Gastroesophageal sphincter (tissue), 4 donors: ENCODE data around the gene CYP21A2. TPM values are rescaled to one million over a fixed set of nuclear protein-coding genes. Genes with fewer than 3 reads are reported as not detected.
A peak's percentile ranks its signal among the peaks of the same experiment; 100 is the strongest.
"Not testable (repeated sequence)": the region's sequence is repeated elsewhere in the genome, so short reads cannot be mapped to it uniquely, and the experiment has no call there.

Source experiments
- ATAC-seq: fragments of 150-250 bp; one replicate; pipeline ENCODE4 v1.9.1; 2016; ENCODE audit warnings: mild to moderate bottlenecking, moderate library complexity
- H3K27ac ChIP-seq, 4 donors: fragments of 200-600 bp; sonication (generic) in 3 of 4; 1 replicate in 3 of 4; 2 replicates in 1 of 4; pipeline ENCODE4 v1.5.1; 2016 to 2019
- H3K27me3 ChIP-seq: fragments of 200-600 bp; sonication (generic); one replicate; pipeline ENCODE4 v1.5.1; 2019
- H3K36me3 ChIP-seq, 2 donors: fragments of 200-600 bp; sonication (generic); one replicate each; pipeline ENCODE4 v1.5.1; 2019; ENCODE audit warnings: control low read depth in 1 of 2
- H3K4me1 ChIP-seq, 3 donors: fragments of 200-600 bp; sonication (generic); 1 replicate in 2 of 3; 2 replicates in 1 of 3; pipeline ENCODE4 v1.5.1; 2016 to 2019; ENCODE audit warnings: control low read depth in 2 of 3
- H3K4me3 ChIP-seq, 2 donors: fragments of 200-600 bp; sonication (generic); one replicate each; pipeline ENCODE4 v1.5.1; 2019; ENCODE audit warnings: mild to moderate bottlenecking in 1 of 2, moderate library complexity in 1 of 2
- H3K9me3 ChIP-seq, 3 donors: fragments of 200-600 bp; sonication (generic); one replicate each; pipeline ENCODE4 v1.5.1; 2017 to 2019; ENCODE audit warnings: control low read depth in 2 of 3
- EP300 ChIP-seq: sonication (generic); formaldehyde crosslinking; IDR thresholded peaks from one replicate; pipeline ENCODE4 v1.6.1; 2017; ENCODE audit warnings: antibody characterized with exemption, mild to moderate bottlenecking
- POLR2A ChIP-seq, 2 donors: fragments of 450-650 bp; IDR thresholded peaks; one replicate each; pipeline ENCODE4 v1.6.1; 2017; ENCODE audit warnings: antibody characterized with exemption in 2 of 2, mild to moderate bottlenecking in 2 of 2, moderate library complexity in 1 of 2
- POLR2AphosphoS5 ChIP-seq: sonication (generic); formaldehyde crosslinking; IDR thresholded peaks from one replicate; pipeline ENCODE4 v1.6.1; 2017; ENCODE audit warnings: antibody characterized with exemption
- WGBS, 2 donors: methylation state at CpG; one replicate each; pipeline ENCODE4 v1.1.5; 2018; ENCODE audit warnings: low coverage in 1 of 2; 5-methylcytosine and 5-hydroxymethylcytosine counted together
- total RNA-seq, 4 donors: library from RNA; depleted of rRNA; stranded (reverse); fragments of >200 nt; gene quantifications; one replicate each; pipeline ENCODE4 v1.1.0, GENCODE V29; 2016
- TF ChIP-seq, protein P1 (sequence below), 4 experiments: fragments of 200-600 bp in 2 of 4; fragments of 450-650 bp in 2 of 4; sonication (generic) in 1 of 4; IDR thresholded peaks; one replicate each; pipeline ENCODE4 v1.5.1; 2017 to 2019; ENCODE audit warnings: antibody characterized with exemption in 4 of 4, mild to moderate bottlenecking in 2 of 4, moderate library complexity in 2 of 4

CYP21A2 gene
- total RNA-seq, 4 donors from 2014 or later, result 0.47 to 1.7 (median 0.81) TPM; not detected in 1

DNA sequence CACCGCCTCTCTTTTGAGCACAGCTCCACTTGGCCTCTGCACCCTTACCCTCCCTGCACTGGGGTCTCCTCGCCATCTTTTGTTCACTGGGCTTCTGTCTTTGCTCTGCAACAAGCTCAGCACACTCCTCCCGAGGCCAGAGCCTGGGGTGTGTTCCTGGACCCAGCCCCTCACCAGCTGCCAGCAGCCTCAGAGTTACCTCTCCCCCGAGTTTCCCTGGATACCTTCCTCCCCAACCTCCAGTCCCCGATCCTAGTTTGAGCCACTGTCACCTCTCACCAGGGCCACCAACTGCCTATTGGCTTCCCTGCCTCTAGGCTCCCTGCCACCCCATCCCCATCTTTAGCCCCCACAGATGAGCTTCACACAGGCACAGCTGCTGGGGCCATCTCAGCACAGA, 12.3 kb downstream of the CYP21A2 start:
- TF ChIP-seq EP300, result no peak
- TF ChIP-seq POLR2AphosphoS5, result no peak
- no peak for ATAC-seq
- Histone ChIP-seq H3K4me3 (no peak overlapping the region), H3K9me3 (no peaks in the 10 kb centered on the region), H3K4me1 (peaks cover 0 to 42% (median 24%) of the 10 kb centered on the region in 3 donors), H3K36me3 (peaks cover 0 to 34% of the 10 kb centered on the region in 2 donors), H3K27ac (peak overlapping the region in 1 of 4 donors; percentile 53), H3K27me3 (no peaks in the 10 kb centered on the region)
- 50 to 68% methylated on average over 2 to 5 of the region's 5 CpGs for WGBS, 2 donors

- Histone ChIP-seq H3K36me3 (peaks cover 0 to 43% of the 10 kb centered on the region in 2 donors), H3K4me1 (peaks cover 0 to 22% (median 8%) of the 10 kb centered on the region in 3 donors)
- ATAC-seq, H3K9me3 ChIP-seq, H3K4me3 ChIP-seq, H3K27me3 ChIP-seq, H3K27ac ChIP-seq: not testable (repeated sequence)
- WGBS, 2 donors, result 96% methylated on average over 3 of the region's 20 CpGs; no CpG with 5 or more reads in 1 of the 2 donors
Observed at GRCh38 chr6:32052626-32053025, 14.4 kb downstream of the CYP21A2 start.

GRCh38 chr6:32053314-32053713, 15.1 kb downstream of the CYP21A2 start:
- H3K9me3 ChIP-seq, H3K27me3 ChIP-seq, H3K4me3 ChIP-seq, ATAC-seq: not testable (repeated sequence)
- peaks cover 0 to 47% of the 10 kb centered on the region in 2 donors for H3K36me3 ChIP-seq
- WGBS, 2 donors, result no CpG with 5 or more reads among the region's 13 CpGs
- H3K27ac ChIP-seq, result peak overlapping the region in 1 of 4 donors; percentile 12
- H3K4me1 ChIP-seq, result peaks cover 0 to 22% (median 1%) of the 10 kb centered on the region in 3 donors

DNA sequence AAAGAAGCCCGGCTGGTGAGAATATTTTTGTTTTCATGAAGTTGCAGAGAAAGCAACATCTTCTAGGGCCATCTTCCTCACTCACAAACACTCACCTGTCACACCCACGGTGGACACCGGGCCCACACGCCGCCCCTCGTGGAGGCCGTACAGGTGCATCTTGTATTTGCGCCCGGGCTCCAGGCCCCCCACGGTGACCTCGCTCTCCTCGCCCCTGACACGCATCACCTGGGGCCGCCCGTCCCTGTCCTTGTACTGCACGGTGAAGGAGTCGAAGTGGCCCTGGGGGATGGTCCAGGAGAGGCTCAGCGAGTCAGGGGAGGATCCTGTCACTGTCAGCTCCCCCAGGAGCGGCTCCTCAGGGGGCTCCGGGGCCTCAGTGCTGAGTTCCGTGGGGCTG, 17.5 kb downstream of the CYP21A2 start:
- H3K4me3 ChIP-seq, ATAC-seq, H3K27ac ChIP-seq, H3K27me3 ChIP-seq, H3K4me1 ChIP-seq, H3K9me3 ChIP-seq: not testable (repeated sequence)
- H3K36me3 ChIP-seq, result peaks cover 0 to 57% of the 10 kb centered on the region in 2 donors
- WGBS, 2 donors, result no CpG with 5 or more reads among the region's 21 CpGs

GRCh38 chr6:32056254-32056653, 18.0 kb downstream of the CYP21A2 start:
- WGBS, 2 donors, result no CpG with 5 or more reads among the region's 7 CpGs
- H3K27ac ChIP-seq, result no peak overlapping the region
- H3K36me3 ChIP-seq, result peaks cover 0 to 62% of the 10 kb centered on the region in 2 donors
- no peaks in the 10 kb centered on the region for H3K9me3 ChIP-seq
- H3K4me3 ChIP-seq, result no peak overlapping the region
- peaks cover 0 to 8% (median 0%) of the 10 kb centered on the region in 3 donors for H3K4me1 ChIP-seq
- H3K27me3 ChIP-seq, result no peaks in the 10 kb centered on the region
- no peak for TF ChIP-seq POLR2A (IDR thresholded peaks at IDR 0.05)
- TF ChIP-seq EP300, result no peak
- TF ChIP-seq, protein P1, sequence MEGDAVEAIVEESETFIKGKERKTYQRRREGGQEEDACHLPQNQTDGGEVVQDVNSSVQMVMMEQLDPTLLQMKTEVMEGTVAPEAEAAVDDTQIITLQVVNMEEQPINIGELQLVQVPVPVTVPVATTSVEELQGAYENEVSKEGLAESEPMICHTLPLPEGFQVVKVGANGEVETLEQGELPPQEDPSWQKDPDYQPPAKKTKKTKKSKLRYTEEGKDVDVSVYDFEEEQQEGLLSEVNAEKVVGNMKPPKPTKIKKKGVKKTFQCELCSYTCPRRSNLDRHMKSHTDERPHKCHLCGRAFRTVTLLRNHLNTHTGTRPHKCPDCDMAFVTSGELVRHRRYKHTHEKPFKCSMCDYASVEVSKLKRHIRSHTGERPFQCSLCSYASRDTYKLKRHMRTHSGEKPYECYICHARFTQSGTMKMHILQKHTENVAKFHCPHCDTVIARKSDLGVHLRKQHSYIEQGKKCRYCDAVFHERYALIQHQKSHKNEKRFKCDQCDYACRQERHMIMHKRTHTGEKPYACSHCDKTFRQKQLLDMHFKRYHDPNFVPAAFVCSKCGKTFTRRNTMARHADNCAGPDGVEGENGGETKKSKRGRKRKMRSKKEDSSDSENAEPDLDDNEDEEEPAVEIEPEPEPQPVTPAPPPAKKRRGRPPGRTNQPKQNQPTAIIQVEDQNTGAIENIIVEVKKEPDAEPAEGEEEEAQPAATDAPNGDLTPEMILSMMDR (IDR thresholded peaks at IDR 0.05), result no peak
- TF ChIP-seq POLR2AphosphoS5, result no peak
- no peak for ATAC-seq

- Histone ChIP-seq H3K36me3 (peaks cover 0 to 71% of the 10 kb centered on the region in 2 donors), H3K4me1 (peaks cover 0 to 8% (median 0%) of the 10 kb centered on the region in 3 donors), H3K9me3 (no peaks in the 10 kb centered on the region), H3K27me3 (no peaks in the 10 kb centered on the region), H3K27ac (peak overlapping the region in 3 of 4 donors; percentile 10 to 57 (median 44)), H3K4me3 (no peak overlapping the region)
- no peak for ATAC-seq
- TF ChIP-seq EP300, result no peak
- TF ChIP-seq POLR2AphosphoS5, result no peak
- TF ChIP-seq, protein P1 (IDR thresholded peaks at IDR 0.05), result no peak
- TF ChIP-seq POLR2A (IDR thresholded peaks at IDR 0.05), result no peak
- WGBS, 2 donors, result 88% methylated on average over 4 of the region's 17 CpGs; no CpG with 5 or more reads in 1 of the 2 donors
Observed at GRCh38 chr6:32057966-32058365, 19.8 kb downstream of the CYP21A2 start.

- Histone ChIP-seq H3K27me3 (no peaks in the 10 kb centered on the region), H3K36me3 (peaks cover 0 to 72% of the 10 kb centered on the region in 2 donors), H3K27ac (peak overlapping the region in 3 of 4 donors; percentile 10 to 57 (median 44)), H3K9me3 (no peaks in the 10 kb centered on the region), H3K4me1 (peaks cover 0 to 8% (median 0%) of the 10 kb centered on the region in 3 donors), H3K4me3 (no peak overlapping the region)
- peak; percentile 33 for TF ChIP-seq POLR2AphosphoS5
- TF ChIP-seq, protein P1 (IDR thresholded peaks at IDR 0.05), result no peak
- TF ChIP-seq EP300, result no peak
- no peak for TF ChIP-seq POLR2A (IDR thresholded peaks at IDR 0.05)
- 53 to 64% methylated on average over 6 of the region's 11 CpGs for WGBS, 2 donors
- peak; percentile 55 for ATAC-seq
Observed at GRCh38 chr6:32058511-32058963, 20.3 kb downstream of the CYP21A2 start.
